ENCODE measurements around the gene CCDC33. TPM values are rescaled to one million over a fixed set of nuclear protein-coding genes. Genes with fewer than 3 reads are reported as not detected.

CCDC33 gene
- total RNA-seq, 1 experiment from 2014 or later = 2.7 TPM

DNA sequence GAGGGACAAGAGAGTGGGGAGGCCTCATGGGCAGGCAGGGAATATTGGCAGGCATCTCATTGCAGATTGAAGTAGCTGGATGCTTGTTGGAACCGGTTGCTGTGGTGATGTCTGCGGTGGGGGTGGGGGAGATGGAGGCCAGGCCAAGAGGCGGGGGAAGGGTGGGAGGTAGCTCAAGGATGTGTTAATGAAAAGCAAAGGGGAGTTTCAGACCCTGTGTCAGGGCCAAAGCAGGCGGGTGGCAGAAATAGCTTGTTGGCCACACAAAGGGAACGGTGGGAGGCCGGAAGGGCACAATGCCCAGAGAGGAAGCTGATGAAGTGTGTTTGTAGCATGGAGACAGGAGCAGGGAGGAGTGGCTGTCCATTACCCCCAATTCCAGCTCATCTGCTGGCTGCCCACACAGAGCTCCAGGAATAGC is 28.0 kb downstream of the CCDC33 start:
- CTCF ChIA-PET = interaction anchor here (0.6 to 1.4 kb wide), 2 partner anchors 27 to 50 kb away, joined by 4 to 5 read pairs; no protein-coding TSS in a partner anchor
- Mint-ChIP-seq H3K27me3 (ENCODE audit: unreplicated experiment) (peaks cover 94% of the 10 kb centered on the region), H3K27ac (ENCODE audit: unreplicated experiment) (no peak overlapping the region), H3K4me1 (ENCODE audit: low read depth, unreplicated experiment) (no peaks in the 10 kb centered on the region), H3K4me3 (ENCODE audit: low read depth, unreplicated experiment) (no peak overlapping the region), H3K36me3 (ENCODE audit: insufficient read depth, unreplicated experiment) (no peaks in the 10 kb centered on the region), H3K9me3 (ENCODE audit: low read depth, unreplicated experiment) (peaks cover 2% of the 10 kb centered on the region)
- TF ChIP-seq, protein P1, sequence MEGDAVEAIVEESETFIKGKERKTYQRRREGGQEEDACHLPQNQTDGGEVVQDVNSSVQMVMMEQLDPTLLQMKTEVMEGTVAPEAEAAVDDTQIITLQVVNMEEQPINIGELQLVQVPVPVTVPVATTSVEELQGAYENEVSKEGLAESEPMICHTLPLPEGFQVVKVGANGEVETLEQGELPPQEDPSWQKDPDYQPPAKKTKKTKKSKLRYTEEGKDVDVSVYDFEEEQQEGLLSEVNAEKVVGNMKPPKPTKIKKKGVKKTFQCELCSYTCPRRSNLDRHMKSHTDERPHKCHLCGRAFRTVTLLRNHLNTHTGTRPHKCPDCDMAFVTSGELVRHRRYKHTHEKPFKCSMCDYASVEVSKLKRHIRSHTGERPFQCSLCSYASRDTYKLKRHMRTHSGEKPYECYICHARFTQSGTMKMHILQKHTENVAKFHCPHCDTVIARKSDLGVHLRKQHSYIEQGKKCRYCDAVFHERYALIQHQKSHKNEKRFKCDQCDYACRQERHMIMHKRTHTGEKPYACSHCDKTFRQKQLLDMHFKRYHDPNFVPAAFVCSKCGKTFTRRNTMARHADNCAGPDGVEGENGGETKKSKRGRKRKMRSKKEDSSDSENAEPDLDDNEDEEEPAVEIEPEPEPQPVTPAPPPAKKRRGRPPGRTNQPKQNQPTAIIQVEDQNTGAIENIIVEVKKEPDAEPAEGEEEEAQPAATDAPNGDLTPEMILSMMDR (IDR thresholded peaks at IDR 0.05; ENCODE audit: unreplicated experiment) = no peak
- intact Hi-C loops (cut with micrococcal nuclease; ENCODE audit: unreplicated experiment) = no loop called here
- no peak for DNase-seq
- no TSS peak for BruUV-seq (replicated peaks)

DNA sequence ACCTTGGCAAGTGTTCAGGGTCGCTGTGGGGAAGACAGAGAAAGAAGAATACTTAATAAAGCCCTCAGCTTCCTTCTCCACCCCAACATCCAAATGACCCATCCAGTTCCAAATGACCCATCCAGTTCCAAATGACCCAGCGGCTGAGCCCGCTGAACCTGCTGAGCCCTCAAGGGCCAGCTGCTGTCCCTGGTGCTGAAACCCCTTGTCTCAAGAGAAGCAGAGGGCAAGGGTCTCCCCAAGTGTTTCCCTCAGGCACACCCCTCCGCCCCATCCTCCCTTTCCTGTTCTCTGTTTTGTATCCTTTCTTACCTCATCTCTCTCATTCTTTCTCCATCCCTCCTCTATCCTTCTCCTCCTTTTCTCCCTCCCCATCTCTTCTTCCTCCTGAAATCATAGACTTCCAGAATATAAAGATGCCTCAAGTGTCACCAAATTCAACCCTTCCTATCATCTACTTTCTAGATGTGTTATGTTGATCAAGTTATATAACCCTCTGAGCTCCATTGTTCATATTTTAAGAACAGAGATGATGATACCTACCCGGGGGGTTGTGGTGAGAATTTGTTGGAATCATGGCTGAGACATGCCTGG is 29.0 kb downstream of the CCDC33 start:
- DNase-seq = peak; percentile 33
- no peak overlapping the region for H3K4me3 Mint-ChIP-seq (ENCODE audit: low read depth, unreplicated experiment)
- peaks cover 94% of the 10 kb centered on the region for H3K27me3 Mint-ChIP-seq (ENCODE audit: unreplicated experiment)
- H3K36me3 Mint-ChIP-seq (ENCODE audit: insufficient read depth, unreplicated experiment) = no peaks in the 10 kb centered on the region
- intact Hi-C loops (cut with micrococcal nuclease; ENCODE audit: unreplicated experiment) = no loop called here
- no peaks in the 10 kb centered on the region for H3K4me1 Mint-ChIP-seq (ENCODE audit: low read depth, unreplicated experiment)
- TF ChIP-seq, protein P1 (IDR thresholded peaks at IDR 0.05; ENCODE audit: unreplicated experiment) = no peak
- no TSS peak for BruUV-seq (replicated peaks)
- peaks cover 2% of the 10 kb centered on the region for H3K9me3 Mint-ChIP-seq (ENCODE audit: low read depth, unreplicated experiment)
- CTCF ChIA-PET = interaction anchor here (1.4 kb wide), 1 partner anchor 26 kb away, joined by 5 read pairs; no protein-coding TSS in a partner anchor
- H3K27ac Mint-ChIP-seq (ENCODE audit: unreplicated experiment) = no peak overlapping the region

DNA sequence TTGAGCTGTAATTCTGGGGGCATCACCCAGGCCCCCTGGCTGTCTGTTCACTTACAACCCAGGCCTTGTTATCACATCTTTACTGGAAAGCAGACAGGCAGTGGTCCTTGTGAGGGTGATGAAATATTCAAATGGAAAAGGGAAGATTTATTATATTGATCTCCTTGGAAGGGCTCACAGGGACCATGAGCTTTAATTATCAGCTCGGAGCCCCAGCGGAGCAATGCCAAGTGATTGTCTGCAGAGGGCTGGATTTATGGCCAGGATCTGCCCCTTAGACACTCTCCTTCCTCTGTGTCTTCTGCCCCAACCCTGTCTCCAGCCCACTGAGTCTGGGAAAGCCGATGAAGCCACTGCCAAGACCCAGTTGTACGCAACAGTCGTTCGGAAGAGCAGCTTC is 31.9 kb downstream of the CCDC33 start:
- H3K4me3 Mint-ChIP-seq (ENCODE audit: low read depth, unreplicated experiment) = no peak overlapping the region
- H3K4me1 Mint-ChIP-seq (ENCODE audit: low read depth, unreplicated experiment) = no peaks in the 10 kb centered on the region
- intact Hi-C loops (cut with micrococcal nuclease; ENCODE audit: unreplicated experiment) = no loop called here
- no peaks in the 10 kb centered on the region for H3K36me3 Mint-ChIP-seq (ENCODE audit: insufficient read depth, unreplicated experiment)
- H3K27ac Mint-ChIP-seq (ENCODE audit: unreplicated experiment) = no peak overlapping the region
- CTCF ChIA-PET = interaction anchor here (0.5 kb wide), 1 partner anchor 737 kb away, joined by 3 read pairs; no protein-coding TSS in a partner anchor
- H3K9me3 Mint-ChIP-seq (ENCODE audit: low read depth, unreplicated experiment) = peaks cover 2% of the 10 kb centered on the region
- BruUV-seq (replicated peaks) = no TSS peak
- peaks cover 94% of the 10 kb centered on the region for H3K27me3 Mint-ChIP-seq (ENCODE audit: unreplicated experiment)
- DNase-seq = no peak
- TF ChIP-seq, protein P1 (IDR thresholded peaks at IDR 0.05; ENCODE audit: unreplicated experiment) = no peak

- Mint-ChIP-seq H3K36me3 (ENCODE audit: insufficient read depth, unreplicated experiment) (no peaks in the 10 kb centered on the region), H3K4me1 (ENCODE audit: low read depth, unreplicated experiment) (no peaks in the 10 kb centered on the region), H3K9me3 (ENCODE audit: low read depth, unreplicated experiment) (peaks cover 2% of the 10 kb centered on the region), H3K4me3 (ENCODE audit: low read depth, unreplicated experiment) (no peak overlapping the region), H3K27ac (ENCODE audit: unreplicated experiment) (no peak overlapping the region), H3K27me3 (ENCODE audit: unreplicated experiment) (peaks cover 94% of the 10 kb centered on the region)
- no peak for DNase-seq
- BruUV-seq (replicated peaks) = no TSS peak
- TF ChIP-seq, protein P1 (IDR thresholded peaks at IDR 0.05; ENCODE audit: unreplicated experiment) = no peak
- CTCF ChIA-PET = no interaction called here
- intact Hi-C loops (cut with micrococcal nuclease; ENCODE audit: unreplicated experiment) = no loop called here
These were observed 33.4 kb downstream of the CCDC33 start for GRCh38 chr15:74269362-74270035.

Measured in Calu3 (cell line).